Activated CD4-positive, alpha-beta T cell treated with anti-CD3 and anti-CD28 coated beads, Interleukin-2, amount 50 U/mL, for 24 hours (primary cell): ENCODE data around the gene LPCAT1.
"Not testable (repeated sequence)": the region's sequence is repeated elsewhere in the genome, so short reads cannot be mapped to it uniquely, and the experiment has no call there.

Experiments used
- DNase-seq, 2 donors: peaks; one replicate each; pipeline ENCODE4 v3.0.0-alpha.2; 2020; ENCODE audit warnings: low read depth in 1 of 2, low spot score in 1 of 2

LPCAT1 gene

GRCh38 chr5:1467341-1468246 lies 56.2 kb downstream of the LPCAT1 start:
- DNase-seq, result no peak

GRCh38 chr5:1466631-1467265 lies 57.0 kb downstream of the LPCAT1 start:
- no peak for DNase-seq

- no peak for DNase-seq
These were observed 57.7 kb downstream of the LPCAT1 start for GRCh38 chr5:1465966-1466471.

GRCh38 chr5:1465117-1465516 lies 58.6 kb downstream of the LPCAT1 start:
- DNase-seq, result no peak

GRCh38 chr5:1464511-1464910 lies 59.2 kb downstream of the LPCAT1 start:
- DNase-seq, result no peak

- no peak for DNase-seq
These were observed 59.7 kb downstream of the LPCAT1 start for GRCh38 chr5:1464096-1464446.

- no peak for DNase-seq
These were observed 60.2 kb downstream of the LPCAT1 start for GRCh38 chr5:1463326-1464095.

- no peak for DNase-seq
These were observed 61.4 kb downstream of the LPCAT1 start for GRCh38 chr5:1462358-1462757.

GRCh38 chr5:1461396-1461795 lies 62.4 kb downstream of the LPCAT1 start:
- no peak for DNase-seq

- DNase-seq, result no peak
These were observed 63.6 kb downstream of the LPCAT1 start for GRCh38 chr5:1460054-1460682.

- not testable (repeated sequence) for DNase-seq
These were observed 64.3 kb downstream of the LPCAT1 start for GRCh38 chr5:1459435-1459834.

GRCh38 chr5:1456110-1456881 lies 67.5 kb downstream of the LPCAT1 start:
- DNase-seq, result not testable (repeated sequence)

- DNase-seq, result no peak
These were observed 70.1 kb downstream of the LPCAT1 start for GRCh38 chr5:1453613-1454012.

GRCh38 chr5:1449081-1449630 lies 74.6 kb downstream of the LPCAT1 start:
- DNase-seq, result no peak

GRCh38 chr5:1448511-1449011 lies 75.2 kb downstream of the LPCAT1 start:
- DNase-seq, result no peak

- DNase-seq, result no peak
These were observed 75.9 kb downstream of the LPCAT1 start for GRCh38 chr5:1447671-1448361.

GRCh38 chr5:1446602-1447343 lies 77.0 kb downstream of the LPCAT1 start:
- DNase-seq, result no peak
